GM10266 (cell line): ENCODE data around the gene NBPF8.
"Not testable (repeated sequence)": the region's sequence is repeated elsewhere in the genome, so short reads cannot be mapped to it uniquely, and the experiment has no call there.

Experiments used
- DNase-seq: peaks from one replicate; pipeline ENCODE4 v3.0.0; 2012; ENCODE audit errors: extremely low spot score

Gene NBPF8, protein sequence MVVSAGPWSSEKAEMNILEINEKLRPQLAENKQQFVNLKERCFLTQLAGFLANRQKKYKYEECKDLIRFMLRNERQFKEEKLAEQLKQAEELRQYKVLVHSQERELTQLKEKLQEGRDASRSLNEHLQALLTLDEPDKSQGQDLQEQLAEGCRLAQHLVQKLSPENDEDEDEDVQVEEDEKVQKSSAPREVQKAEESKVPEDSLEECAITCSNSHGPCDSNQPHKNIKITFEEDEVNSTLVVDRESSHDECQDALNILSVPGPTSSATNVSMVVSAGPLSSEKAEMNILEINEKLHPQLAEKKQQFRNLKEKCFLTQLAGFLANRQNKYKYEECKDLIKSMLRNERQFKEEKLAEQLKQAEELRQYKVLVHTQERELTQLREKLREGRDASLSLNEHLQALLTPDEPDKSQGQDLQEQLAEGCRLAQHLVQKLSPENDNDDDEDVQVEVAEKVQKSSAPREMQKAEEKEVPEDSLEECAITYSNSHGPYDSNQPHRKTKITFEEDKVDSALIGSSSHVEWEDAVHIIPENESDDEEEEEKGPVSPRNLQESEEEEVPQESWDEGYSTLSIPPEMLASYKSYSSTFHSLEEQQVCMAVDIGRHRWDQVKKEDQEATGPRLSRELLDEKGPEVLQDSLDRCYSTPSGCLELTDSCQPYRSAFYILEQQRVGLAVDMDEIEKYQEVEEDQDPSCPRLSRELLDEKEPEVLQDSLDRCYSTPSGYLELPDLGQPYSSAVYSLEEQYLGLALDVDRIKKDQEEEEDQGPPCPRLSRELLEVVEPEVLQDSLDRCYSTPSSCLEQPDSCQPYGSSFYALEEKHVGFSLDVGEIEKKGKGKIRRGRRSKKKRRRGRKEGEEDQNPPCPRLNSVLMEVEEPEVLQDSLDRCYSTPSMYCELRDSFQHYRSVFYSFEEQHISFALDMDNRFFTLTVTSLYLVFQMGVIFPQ

DNA sequence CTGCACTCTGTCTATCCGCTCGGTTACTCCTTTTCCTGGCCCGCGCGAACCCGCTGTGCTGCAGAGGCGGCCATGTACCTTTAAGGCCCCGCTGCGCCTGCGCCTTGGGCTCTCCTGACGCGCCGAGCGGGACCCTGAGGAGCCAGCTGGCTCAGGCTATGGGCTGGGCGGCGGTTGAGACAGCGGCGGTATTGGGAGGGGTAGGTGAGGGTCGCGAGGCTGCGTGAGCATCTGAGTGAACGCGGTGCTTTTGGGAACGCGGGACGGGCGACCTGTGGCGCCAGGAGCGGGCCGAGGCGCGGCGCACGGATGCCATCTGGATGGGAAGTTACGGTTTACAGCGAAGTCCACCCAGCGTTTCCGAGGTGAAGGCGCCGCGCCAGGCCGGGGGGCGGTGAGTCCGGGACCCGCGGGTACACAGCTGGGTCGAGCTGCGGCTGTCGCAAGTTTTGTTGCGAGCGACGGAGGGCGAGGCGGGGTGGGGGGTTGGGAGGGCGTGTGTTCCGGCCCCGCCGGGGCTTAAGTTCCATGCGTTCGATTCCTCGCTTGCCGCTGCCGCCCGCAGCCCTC is at the start of gene NBPF8:
Gene NBPF8, plus strand, starts transcription at position 125 of the 570 bp plus-strand sequence. CDS start 21,488 bp downstream, outside the sequence.
- not testable (repeated sequence) for DNase-seq

DNA sequence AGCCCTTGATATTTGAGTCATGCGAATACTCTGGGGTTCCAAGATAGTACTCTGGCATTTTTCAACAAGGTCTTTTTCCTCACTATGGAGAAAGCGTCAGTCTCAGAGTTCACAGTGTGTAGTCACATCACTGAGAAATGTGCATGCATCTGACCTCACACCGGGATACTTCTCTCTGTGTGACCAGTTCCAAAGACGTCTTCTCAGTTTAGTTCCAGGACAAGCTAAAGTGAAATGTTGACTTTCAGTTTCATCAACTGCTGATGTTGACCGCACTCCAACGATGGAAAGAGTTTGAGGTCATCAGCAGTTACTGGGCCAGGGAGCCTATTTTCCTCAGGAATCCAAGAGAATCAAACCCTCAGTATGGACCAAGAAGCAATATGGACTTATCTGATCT is 47.1 kb upstream of the NBPF8 start:
- DNase-seq = not testable (repeated sequence)

DNA sequence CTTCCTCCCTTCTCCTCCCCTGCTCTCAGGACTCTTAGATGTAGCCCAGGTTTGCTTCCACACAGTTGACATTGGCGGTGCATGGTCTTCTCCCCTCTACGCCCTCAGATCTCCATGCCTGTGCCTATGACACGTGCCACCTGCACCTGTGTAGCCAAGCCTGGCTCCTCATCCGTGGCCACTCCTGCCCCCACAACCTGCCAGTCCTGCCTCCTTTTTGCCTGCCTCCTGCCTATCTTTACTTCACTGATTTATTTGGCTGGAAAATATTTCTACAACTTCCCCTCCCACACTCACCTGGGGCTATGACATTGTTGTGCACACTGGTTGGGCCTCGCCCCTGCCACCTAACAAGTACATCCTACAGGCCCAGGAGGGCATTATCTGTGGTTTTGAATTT is 28.2 kb upstream of the NBPF8 start:
- DNase-seq = not testable (repeated sequence)

DNA sequence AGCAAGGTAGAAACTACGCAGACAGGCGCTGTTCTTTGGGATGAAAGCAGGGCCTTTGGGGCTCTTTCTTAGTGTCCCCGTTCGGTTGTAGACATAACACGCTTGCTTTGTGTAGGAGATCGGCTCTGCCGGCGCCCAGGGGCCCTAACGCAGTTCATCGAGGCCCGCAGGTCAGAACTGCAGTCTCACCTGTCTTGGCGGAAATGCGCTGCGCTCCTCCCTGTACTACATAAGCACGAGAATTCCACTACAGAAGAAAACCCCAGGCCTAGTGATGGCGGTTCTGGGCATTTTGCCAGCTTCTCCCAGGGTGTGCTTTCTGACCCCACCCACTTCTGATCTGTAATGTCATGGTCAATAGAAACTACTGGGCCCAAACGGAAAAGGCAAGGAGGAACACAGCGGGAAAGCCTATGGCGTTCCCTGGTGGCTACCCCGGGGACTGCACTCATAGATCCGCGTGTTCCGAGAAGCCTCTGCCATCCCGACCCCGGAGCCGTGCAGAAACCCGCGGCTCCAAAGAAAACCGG is 26.2 kb upstream of the NBPF8 start:
- not testable (repeated sequence) for DNase-seq

DNA sequence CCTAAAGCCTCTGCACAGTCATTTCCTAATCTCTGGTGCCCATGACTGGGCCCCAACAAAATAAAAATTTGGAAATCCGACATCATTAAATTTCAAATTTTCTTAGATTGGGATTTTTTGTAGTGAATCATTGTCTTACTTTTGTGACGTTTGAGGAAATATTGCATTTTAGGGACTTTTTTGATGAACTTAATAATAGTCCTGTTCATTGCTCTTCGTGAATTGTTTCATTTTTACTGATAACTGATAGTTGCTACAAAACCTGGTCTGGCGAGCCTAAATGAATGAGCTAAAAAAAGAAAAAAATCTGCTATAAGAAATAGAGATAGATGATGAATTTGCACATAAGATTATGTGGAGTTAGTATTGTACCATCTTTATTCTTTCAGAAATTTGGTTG is 23.5 kb upstream of the NBPF8 start:
- peak; percentile 0 for DNase-seq

DNA sequence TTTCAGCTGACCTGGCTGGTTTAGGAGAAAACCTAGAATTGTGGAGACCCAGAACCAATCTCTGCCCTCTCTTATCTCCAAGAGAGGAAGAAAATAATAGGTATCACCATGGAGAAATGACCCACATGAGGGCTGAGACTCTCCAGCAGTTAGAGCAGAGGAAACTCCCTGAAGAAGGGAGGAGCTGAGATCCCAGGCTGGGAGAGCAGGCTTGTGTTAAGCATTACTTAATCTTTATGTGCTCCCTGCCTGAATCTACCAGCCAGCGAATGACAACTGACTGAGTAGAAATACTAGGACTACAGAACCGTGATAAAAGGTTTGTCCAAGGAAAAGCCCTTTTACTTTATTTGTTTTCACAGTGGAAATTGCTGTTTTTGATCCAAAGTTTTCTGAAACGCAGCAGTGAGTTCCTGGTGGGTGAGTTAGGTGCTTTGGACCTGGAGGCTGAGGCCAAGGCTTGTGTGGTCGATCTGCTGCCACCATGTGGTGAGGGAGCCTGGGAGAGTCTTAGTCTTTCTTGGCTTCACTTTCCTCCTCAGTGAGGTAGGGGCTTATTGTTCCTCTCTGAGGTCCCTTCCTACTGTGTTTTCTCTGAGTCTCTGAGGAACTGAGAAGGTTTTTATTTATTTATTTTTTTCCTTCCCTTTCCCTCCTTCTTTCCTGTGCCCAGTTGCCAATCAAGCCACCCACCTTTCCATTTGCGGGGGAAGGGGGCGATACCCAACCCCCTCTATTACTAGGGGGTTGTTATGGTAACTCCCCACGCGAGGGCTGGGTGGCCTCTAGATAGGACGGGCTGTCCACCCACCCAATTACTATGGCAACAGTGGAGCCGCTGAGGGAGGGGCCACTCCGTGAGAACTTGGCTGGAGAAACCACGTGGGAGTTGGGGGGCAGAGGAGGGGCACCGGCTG is 21.3 kb upstream of the NBPF8 start:
- not testable (repeated sequence) for DNase-seq

DNA sequence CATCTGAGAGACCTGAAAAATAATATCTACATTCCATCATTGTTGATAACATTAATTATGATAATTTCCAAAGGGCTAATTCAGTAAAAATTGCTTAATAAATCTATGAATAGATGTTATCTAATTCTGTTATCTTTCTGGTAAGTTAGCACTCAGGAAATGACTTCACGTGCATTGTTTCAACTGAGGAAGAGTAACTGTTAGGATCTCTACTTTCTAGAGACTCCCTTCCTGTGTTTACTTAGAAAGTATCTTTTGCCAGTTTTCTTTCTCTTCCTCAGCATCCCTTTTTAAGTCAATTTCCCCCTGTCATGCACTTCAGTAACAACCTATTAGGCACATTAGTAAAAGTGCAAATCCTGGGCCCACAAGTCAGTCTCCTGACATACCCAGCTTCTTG is 9.5 kb upstream of the NBPF8 start:
- not testable (repeated sequence) for DNase-seq

DNA sequence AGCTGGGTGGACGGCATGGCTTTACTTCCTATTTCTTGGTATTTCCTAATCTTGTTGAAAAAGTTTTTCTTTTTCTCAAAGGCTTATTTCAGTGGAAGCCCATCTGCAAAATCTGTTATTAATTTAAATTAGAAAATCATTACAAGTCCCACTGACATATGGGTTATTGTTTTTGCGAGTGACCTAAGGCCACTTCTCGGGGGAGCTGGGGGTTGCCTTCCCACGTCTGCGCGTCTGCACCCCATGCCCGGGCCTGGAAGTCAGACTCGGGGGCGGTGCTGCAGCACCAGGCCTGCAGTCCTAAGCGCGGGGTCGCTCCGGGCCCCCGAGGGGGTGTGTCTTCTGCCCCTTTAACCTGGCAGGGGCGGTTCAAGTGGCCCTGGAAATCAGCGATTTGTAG is 384 bp upstream of the NBPF8 start:
- DNase-seq = not testable (repeated sequence)

DNA sequence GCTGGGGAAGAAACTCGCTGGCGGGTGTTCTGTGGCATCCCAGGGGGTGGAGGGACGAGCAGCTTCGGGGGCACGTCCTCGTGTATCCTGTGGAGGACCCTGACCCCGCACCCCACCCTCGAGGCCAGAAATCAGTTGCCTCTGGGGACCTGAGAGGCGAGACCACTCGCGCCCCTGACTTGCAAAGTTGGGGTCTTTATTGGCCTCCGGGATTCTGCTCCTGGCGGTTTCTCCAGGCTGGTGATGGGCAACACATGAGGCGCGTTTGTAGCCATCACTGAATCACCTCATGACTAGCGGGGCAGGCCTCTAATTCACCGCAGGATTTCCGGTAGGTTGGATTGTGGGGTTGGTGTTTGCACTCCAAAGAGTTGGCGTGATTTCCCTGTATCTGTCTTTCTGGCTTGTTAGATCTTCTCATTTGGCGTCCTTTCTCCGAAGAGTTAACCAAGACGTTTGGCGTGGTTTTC is 692 bp downstream of the NBPF8 start:
- not testable (repeated sequence) for DNase-seq

DNA sequence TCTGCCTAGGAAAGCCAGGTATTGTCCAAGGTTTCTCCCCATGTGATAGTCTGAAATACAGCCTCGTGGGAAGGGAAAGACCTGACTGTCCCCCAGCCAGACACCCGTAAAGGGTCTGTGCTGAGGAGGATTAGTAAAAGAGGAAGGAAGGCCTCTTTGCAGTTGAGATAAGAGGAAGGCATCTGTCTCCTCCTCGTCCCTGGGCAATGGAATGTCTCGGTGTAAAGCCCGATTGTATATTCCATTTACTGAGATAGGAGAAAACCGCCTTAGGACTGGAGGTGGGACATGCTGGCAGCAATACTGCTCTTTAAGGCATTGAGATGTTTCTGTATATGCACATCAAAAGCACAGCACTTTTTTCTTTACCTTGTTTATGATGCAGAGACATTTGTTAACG is 10.2 kb downstream of the NBPF8 start:
- not testable (repeated sequence) for DNase-seq

DNA sequence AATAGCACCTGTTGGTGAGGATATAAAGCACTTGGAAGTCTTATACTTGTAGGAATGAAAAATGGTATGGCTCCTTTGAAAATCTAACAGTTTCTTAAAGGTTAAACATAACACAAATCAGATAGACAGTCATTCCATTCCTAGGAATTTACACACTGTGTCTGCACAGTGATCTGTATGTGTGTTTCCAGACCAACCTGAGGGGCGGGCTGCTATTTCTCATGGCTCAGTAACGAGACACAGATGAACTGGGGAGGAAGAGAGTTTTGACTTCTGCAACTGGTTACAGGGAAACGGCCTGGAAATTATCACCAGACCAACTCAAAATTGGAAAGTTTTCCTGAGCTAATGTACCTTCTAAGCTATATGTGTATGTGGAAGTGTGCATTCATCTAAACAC is 16.8 kb downstream of the NBPF8 start:
- DNase-seq = not testable (repeated sequence)

DNA sequence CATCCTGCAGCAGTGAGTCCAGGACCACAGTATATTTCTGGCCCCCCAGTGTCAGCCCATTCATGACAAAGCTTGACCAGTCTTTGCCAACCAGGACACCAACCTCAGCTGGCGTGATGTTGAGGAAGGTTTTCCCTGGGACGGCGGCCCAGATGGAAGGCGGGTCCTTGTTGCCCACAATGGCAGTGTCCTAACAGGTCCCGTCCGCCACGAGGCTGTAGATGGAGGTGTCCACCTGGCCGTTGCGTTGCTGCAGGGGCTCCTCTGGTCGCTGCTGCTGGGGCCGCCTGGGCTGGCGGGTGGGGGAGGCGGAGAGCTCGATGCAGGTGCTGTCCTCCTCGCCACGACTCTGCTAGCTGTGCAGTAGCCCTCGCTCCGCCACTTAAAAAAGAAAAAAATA is 19.0 kb downstream of the NBPF8 start:
- DNase-seq = not testable (repeated sequence)

DNA sequence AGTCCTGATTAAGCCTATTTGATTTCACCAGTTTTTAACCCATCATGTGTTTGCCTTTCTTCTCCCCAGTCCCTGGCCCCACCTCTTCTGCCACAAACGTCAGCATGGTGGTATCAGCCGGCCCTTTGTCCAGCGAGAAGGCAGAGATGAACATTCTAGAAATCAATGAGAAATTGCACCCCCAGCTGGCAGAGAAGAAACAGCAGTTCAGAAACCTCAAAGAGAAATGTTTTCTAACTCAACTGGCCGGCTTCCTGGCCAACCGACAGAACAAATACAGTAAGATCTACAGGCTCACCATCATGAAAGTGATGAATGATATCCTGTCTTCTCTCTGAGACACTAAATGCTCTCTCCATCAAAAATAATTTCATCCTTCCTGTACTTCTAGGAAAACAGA is 34.3 kb downstream of the NBPF8 start:
- DNase-seq = not testable (repeated sequence)
